Measurements from ENCODE around the gene OMP.
"Not testable (repeated sequence)": the region's sequence is repeated elsewhere in the genome, so short reads cannot be mapped to it uniquely, and the experiment has no call there.

The OMP gene, protein sequence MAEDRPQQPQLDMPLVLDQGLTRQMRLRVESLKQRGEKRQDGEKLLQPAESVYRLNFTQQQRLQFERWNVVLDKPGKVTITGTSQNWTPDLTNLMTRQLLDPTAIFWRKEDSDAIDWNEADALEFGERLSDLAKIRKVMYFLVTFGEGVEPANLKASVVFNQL

DNA sequence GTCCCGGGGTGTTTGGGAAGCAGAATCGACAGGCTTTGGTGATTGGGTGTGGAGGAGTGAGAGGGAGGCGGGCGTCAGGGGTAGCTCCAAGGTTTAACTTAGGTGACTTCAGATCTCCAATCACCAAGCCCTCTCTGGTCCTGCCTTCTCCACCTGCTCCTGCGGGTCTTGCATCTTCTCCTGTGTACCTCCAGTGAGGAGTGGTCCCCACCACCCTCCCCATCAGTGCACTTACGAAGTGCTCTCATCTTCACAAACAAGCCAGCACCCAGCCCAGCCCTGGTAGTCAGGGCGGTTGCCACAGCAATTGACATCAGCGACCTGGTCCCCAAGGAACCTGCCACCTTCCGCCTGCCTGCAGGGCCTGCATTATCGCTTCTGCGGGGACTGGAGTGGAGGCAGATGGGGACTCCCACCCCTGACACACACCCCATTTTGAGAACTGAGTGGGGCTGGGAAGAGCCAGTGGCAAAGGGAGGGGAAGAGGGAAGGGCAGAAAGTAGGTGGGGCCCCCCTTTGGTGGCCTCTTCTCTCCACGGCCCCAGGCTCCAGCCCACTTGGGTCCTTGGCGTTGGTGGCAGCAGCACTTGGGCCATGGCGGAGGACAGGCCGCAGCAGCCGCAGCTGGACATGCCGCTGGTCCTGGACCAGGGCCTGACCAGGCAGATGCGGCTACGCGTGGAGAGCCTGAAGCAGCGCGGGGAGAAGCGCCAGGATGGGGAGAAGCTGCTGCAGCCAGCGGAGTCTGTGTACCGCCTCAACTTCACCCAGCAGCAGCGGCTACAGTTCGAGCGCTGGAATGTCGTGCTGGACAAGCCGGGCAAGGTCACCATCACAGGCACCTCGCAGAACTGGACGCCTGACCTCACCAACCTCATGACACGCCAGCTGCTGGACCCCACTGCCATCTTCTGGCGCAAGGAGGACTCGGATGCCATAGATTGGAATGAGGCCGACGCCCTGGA, at the start of gene OMP:
TSS of gene OMP (plus strand) at position 595 of the 965 bp plus-strand sequence. CDS start at position 595, 0 bp downstream.
- no peak for DNase-seq

DNA sequence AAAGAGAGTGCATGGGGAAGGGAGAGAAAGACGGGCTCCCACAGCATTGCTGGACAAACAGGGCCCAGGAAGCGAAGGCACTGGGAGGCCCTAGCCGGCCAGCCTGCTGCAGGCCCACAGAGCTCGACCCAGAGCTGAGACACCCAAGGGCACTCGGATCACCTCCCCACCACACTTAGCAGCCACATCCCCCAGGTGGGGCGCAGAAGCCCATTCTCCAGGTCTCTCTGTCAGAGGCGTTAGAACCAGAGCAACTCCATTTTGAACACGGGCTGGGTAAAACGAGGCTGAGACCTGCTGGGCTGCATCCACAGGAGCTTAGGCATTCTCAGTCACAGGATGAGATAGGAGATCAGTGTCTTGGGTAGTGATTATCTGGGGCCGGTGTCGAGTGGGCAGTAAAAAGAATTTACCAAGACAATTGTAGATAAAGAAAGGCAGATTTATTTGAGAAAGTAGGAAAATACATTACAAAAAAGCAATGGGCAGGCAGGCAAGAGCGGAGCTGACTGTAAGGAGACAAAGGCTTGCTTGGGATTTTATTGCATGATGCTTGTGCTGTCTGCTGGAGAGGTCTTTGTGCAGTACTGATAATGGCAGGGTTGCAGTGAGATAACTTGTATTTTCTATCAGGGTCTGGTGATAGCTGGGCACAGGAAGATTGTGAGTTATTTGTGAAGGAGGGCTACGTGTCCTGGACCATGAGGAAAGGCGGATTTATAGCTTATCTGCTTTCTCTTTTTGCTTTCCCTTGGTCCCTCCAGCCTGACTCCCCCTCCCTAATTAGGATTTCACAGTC, 49.2 kb upstream of the OMP start:
- DNase-seq: no peak

DNA sequence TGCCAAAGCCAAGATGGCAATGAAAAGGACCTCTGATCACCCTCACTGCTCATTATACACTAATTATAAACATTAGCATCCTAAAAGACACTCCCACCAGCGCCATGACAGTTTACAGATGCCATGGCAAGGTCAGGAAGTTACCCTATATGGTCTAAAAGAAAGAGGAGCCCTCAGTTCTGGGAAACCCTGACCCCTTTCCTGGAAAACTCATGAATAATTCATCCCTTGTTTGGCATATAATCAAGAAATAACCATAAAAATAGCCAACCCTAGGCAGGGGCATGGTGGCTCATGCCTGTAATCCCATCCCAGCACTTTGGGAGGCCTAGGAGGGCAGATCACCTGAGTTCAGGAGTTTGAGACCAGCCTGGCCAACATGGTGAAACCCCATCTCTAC, 48.6 kb upstream of the OMP start:
- no peak for DNase-seq

DNA sequence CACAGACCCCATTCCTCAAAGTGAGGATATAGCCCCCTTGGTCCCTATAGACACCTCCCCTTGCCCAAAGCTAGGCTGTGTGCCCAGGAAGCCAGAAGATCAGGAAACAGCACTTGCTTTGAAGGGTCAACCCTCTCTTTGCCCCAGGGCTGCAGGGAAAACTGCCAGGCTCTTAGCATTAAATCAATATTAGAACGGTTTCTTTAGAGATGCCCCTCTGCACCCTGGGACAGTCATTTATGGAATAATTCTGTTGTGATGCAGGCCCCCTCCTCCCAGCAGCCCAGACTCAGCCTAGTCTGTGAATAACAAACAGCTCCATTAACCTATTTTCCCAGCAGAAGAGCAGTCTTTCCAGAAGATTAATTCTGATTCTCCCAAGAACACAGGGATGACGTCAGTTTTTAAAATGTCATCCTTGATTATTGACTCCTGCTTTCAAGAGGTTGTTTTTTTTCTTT, 47.5 kb upstream of the OMP start:
- DNase-seq: no peak

DNA sequence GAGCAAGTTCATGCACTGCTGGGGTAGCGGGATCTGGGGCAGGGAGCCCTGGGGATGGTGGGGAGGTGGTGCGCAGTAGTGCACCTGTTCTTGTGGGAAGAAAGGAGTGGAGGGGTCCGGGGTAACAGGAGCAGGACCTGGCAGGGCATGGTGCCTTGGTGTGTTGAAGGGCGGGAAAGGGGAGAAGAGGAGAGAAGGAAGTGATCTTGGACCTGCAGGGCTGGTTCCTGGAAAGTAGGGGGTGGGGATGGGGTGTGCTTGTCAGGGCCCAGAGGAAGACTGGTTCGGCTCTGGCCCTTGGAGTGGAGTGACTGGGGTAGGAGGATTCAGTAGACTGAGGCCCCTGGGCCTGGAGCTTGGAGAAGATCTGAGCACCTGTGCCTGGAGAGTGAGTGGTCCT, 46.7 kb upstream of the OMP start:
- DNase-seq: no peak

DNA sequence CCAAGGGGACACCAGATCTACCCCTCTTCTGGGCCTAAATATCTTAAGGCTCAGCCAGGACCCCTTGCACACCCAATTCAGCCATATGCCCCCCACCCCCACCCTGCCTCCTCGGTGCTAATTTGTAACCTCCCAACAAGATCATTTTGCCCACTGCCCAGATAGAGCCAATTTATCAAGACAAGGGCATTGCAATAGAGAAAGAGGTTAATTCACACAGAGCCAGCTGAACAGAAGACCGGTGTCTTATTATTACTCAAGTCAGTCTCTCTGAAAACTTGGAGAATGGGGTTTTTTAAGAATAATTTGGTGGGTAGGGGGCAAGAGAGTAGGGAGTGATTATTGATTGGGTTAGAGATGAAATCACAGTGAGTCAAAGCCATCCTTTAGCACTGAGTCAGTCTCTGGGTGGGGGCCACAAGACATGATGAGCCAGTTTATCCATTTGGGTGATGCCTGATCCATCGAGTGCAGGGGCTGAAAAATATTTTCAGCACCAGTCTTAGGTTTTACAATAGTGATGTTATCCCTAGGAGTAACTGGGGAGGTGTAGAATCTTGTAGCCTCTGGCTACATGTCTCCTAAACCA, 45.7 kb upstream of the OMP start:
- no peak for DNase-seq

DNA sequence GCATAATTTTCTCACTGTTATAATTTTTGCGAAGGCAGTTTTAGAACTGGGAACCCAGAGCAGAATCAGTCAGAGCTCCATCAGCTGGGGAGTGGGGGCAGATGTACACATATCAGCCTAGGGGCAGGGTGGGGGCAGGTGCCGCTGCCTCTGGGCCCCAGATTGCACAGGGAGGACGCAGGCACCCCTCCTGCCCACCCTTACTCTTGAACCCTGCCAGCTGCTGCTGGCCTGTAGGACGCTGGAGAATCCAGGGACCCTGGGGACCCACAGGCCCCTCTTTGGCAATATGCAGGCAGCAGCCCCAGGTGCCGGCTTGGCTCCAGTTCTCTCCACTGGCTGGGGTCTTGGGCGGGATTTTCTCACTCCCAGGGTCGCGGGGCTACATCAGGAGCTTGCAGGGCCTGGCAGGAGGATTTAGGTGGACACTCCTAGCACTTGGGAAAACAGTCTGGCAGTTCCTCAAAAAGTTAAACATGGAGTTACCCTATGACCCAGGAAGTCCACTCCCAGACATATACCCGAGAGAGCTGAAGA, 44.6 kb upstream of the OMP start:
- no peak for DNase-seq

DNA sequence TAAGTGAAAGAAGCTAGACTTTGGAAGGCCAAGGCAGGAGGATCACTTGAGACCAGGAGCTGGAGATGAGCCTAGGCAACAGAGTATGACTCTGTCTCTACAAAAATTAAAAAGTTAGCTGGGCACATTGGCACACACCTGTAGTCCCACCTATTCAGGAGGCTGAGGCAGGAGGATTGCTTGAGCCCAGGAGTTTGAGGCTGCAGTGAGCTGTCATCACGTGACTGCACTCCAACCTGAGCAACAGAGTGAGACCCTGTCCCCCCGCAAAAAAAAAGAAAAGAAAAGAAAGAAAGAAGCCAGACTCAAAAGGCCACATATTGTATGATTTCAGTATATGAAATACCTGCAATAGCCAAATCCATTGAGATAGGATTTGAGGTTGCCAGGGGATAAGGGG, 43.7 kb upstream of the OMP start:
- DNase-seq: no peak

DNA sequence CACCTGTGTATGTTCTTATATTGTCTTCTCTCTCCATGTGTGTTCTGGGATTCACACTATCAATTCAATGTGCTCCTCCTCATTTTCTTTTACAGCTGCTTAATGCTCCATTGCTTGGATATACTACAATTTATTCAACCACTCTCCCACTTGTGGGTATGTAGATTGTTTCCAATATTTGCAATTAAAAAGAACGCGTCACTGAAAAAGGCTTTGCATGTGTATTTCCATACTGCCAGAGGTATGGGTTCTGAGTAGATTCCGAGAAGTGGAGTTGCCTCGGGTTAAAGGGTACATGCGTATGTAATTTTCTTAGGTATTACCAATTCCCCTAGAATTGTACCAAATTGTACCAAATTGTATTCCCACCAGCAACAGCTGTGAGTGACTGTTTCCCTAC, 42.8 kb upstream of the OMP start:
- DNase-seq: no peak

DNA sequence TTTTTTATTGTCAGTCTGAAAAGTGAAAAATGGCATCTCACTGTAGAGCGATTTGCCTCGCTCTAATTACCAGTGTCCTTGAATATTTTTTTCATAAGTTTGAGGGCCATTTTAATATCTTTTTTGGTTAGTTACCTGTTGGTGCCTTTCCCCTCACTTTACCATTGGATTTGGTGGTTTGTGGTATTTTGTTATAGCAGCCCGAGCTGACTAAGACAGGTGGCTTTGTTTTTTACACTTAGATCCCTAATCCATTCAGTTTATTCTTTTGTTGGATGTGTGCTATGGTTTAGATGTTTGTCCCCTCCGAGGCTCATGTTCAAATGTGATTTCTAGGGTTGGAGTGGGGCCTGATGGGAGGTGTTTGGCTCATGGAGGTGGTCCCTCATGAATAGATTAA, 42.4 kb upstream of the OMP start:
- DNase-seq: no peak

DNA sequence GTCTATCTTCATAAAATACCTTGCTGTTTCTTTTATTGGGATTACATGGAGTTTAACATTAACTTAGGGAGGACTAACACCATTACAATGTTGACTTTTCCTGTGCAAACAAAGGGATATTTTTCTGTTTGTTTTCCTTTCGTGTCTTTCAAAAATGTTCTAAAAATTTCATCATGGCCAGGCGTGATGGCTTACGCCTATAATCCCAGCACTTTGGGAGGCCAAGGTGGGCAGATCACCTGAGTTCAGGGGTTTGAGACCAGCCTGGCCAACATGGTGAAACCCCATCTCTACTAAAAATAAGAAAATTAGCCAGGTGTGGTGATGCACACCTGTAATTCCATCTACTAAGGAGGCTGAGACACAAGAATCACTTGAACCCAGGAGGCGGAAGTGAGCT, 41.4 kb upstream of the OMP start:
- not testable (repeated sequence) for DNase-seq

DNA sequence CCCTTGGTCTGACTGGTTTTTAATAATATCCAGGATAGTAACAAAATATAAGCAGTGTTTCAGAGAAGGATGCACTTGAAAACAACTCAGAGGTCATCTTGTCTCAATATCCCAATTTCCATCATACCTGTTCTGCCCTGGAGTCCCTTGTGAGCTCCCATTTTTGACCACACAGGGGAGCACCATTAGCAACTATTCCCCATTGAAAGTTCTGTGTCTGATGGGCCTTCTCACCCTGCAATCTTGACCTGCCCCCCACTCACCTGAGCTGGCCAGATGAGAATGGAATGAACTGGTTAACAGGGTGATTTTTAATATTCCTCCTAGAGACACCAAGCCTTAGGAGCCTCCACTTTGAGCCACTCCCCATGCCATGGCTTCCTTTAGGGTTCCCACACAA, 39.7 kb upstream of the OMP start:
- DNase-seq: no peak

DNA sequence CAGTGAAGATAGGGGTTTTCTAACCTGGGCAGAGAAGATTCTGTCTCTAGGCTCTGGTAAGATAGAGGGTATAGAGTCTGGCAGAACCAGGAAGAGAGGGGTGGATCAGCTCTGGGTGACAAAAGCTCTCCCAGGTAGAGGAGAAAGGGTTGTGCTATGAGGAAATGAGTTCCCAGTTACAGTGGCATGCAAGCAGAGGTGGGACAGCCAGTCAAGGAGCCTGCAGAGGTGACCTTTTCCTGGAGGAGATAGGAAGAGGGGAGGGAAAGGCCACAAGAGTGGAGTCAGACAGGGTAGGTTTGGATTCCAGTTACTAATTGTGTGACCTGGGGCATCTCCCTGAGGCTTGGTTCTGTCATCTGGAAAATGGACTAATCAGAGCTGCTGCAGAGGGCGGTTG, 39.2 kb upstream of the OMP start:
- no peak for DNase-seq

DNA sequence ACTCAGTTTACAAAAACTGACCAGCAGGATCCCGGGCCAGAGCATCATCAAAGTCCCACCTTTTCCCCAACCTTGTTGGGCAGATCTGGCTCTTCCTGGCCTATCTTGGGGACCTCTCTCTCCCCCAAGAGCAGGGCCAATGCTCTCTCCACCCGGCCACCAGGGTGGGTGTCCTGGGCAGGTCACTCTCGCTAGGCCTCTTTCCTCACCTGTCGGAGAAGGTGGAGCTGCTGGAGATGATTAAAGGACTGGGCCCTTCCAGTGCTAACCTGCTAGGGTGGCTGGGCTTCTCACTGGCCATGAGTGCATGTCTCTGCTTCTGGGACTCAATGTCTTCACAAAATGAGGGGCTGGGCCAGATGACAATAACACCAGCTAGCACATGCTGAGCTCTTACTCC, 38.8 kb upstream of the OMP start:
- no peak for DNase-seq

DNA sequence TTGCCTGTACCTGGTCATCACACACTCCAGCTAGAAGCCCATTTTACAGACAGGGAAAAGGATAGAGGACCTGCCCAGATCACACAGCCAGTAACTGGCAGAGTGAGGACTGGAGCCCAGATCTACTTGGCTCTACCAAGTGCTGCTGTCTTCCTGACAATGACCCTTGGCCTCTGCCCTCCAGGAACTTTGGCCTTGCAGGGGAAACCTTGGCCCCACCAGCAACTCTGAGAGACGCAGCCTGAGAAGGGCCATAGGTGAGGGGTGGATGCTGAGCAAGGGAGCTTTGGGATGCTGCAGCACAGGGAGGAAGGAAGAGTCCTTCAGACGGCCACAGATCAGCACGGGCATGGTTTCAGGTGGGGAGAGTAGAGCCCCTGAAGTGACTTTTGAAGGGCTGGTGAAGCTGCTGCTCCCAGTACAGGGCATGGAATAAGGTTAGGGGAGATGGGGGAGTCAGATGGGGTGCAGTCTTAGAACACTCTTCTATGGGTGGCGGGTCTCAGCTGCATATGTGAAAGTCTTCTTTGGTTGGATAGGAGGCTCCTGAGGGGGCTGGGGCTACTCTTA, 37.9 kb upstream of the OMP start:
- DNase-seq: no peak

DNA sequence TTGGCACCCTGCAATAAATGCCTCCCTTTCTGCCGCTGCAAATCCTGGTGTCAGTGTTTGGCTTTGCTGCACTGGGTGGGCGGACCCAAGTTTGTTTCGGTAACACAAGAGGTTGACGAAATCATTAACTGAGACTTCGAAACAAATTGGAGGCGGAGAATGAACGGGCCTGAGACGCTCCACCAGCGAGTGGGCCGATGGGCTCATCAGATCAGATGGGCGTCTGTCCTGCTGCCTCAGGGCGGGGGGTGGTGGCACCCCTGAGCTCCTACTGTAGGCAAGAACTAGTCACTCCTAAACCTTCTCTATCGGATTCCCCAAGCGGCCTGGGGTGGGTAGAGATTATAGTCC, 36.8 kb upstream of the OMP start:
- DNase-seq: no peak

DNA sequence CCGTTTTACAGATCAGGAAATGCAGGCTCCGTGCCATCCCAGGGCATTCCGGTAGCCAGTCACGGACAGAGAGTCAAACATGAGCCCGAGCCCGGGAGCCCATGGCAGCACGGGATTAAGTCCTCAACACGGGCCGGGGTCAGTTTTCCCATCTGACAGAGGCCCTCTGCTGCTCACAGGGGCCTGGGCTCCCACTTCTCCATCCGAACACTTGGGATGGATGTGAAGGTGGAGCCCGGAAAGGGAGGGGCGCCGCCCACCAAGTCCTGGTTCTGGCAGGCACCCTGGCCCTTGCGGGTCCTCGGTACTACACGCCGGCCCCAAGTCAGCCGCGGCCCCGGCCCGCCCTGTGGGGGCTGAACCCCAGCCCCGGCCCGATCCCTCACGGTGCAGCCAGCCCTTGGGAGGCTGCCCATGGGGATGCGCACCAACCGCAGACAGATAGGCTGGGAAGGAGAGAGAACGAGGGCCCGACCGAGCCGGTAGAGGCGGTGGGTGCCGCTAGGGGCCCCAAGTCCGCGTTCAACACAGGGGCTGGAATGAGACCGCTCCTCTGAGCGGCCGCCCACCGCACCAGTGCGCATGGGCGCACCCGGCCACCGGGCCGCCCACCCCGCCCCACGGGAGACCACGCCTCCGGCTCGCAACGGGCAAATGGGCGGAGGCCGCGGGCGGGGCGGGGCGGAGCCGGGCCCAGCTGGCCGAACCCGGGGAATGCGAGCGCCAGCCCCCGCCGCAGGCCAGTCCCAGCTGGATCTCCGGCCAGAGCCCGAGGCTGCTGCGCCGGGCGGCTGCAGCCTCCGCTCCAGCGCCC, 36.2 kb upstream of the OMP start, which contains the start of gene CAPN5:
TSS of gene CAPN5 (plus strand) at position 743 of the 814 bp plus-strand sequence. CDS start 17,916 bp downstream, outside the sequence.
- peak; percentile 78 to 88 for DNase-seq

DNA sequence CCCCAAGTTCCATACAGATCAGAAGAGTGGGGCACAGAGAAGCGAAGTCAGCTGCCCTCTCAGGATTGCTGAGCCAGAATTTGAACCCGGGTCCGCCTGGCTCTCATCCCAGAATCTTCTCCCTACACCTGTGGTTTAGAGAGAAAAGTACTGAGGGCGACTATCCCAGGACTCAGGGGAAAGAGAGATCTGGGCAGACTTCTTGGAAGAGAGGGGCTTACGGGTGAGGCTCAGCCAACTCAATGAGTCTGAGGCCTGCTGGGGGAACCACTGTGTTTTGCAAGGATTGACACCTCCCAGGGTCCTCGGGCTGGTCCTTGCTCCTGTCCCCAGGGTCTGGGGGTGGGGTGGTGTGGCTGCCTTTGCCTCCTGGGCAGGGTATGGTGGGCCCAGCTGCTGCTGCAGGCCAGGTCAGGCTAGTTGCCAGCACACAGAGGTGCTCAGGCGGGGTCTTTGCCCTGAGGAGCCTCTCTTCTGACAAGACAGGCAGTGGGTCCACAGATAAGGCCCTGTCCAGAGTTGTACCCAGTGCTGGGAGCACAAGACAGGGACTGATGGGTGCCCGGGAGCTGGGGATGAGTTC, 34.7 kb upstream of the OMP start:
- DNase-seq: no peak

DNA sequence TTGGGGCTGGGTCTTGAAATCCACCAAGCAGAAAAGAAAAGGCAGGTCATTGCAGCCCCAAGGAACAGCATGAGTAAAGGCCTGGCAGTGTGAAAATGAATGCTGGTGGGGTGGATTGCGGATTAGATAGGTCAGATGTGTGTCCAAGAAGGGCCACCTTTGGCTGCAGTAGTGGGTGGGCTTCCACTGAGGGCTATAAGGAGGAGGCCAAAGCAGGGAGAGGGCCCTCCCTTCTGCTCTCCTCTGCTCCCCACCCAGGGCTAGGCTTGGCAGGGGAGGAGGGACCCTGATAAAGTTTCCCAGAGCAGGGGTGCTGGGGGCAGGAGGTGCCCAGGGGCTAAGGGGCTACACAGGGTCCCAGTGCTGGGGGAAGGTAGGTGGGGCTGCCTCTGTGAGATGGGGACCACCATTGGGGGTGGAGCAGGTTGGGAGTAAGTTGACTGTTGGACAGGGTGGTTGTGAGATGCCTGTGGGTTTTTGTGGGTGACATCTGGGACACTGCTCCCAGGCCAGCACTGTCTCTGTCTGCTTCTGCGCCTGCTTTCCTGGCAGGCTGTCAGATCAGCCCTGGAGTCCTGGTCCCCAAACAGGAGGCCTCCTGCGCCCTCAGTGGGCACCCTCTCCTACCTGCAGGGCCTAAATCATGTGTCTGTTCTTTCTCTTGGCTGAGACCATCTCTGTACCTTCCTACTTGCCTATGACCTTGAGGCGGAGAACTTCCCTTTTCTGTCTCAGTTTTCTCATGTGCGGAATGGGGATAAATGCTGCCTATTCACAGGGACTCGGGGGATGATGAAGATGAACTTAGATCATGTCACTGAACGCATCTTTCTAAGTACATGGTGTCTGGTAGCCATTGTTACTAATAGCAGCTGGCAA, 33.9 kb upstream of the OMP start:
- no peak for DNase-seq

DNA sequence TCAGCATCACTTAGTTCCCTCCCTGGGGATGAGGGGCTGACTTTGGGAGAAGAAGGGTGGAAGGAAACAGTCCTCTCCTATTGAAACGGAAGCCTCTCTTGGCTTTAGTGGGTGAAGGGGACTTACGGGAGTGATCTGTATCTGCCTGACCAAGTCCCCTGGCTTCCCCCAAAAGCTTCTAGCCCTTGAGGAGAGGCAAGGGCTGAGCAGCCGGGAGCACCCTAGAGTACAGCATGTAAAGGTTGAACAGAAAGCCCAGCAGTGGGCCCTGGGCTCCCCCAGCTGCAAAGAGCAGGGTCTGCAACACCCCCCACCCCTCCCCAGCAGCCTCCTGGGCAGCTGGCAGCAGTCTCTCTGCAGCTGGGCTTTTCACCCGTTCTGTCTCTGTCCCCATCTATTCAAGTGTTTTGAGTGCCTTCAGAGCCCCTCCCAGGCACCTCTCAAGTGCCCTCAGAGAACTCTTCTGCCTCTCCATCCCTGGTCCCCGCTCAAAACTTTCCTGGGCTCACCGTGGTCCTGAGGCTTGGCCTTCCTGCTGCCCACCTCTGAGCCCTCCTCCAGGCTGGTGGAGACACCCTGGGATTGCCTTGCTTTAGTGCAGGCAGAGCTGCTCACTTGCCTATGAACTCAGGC, 33.2 kb upstream of the OMP start:
- no peak for DNase-seq

All from SW 1271 (cell line).